TTC549 (cell line): ENCODE results near the gene EYS.
A peak's percentile ranks its signal among the peaks of the same experiment; 100 is the strongest.

Experiments
- FAIRE-seq: peaks from 2 replicates; lab custom pipeline; 2012; peaks lifted over from hg19 to GRCh38; lab: Jason Lieb, UNC

EYS gene

GRCh38 chr6:64949257-64949656, 757.8 kb downstream of the EYS start:
- FAIRE-seq, result no peak

GRCh38 chr6:64948261-64948660, 758.8 kb downstream of the EYS start:
- FAIRE-seq, result peak; percentile 95

- no peak for FAIRE-seq
These were observed 761.6 kb downstream of the EYS start for GRCh38 chr6:64945450-64945849.

GRCh38 chr6:64932486-64932885, 774.5 kb downstream of the EYS start:
- no peak for FAIRE-seq

- FAIRE-seq, result no peak
These were observed 776.3 kb downstream of the EYS start for GRCh38 chr6:64930681-64931080.

GRCh38 chr6:64926051-64926450, 781.0 kb downstream of the EYS start:
- FAIRE-seq, result no peak

- FAIRE-seq, result no peak
These were observed 786.8 kb downstream of the EYS start for GRCh38 chr6:64920257-64920656.

- no peak for FAIRE-seq
These were observed 792.9 kb downstream of the EYS start for GRCh38 chr6:64914124-64914523.

- no peak for FAIRE-seq
These were observed 794.1 kb downstream of the EYS start for GRCh38 chr6:64912966-64913365.

- FAIRE-seq, result no peak
These were observed 798.9 kb downstream of the EYS start for GRCh38 chr6:64908104-64908503.

- no peak for FAIRE-seq
These were observed 802.4 kb downstream of the EYS start for GRCh38 chr6:64904616-64905015.

GRCh38 chr6:64902596-64902995, 804.4 kb downstream of the EYS start:
- FAIRE-seq, result no peak

- FAIRE-seq, result no peak
These were observed 810.1 kb downstream of the EYS start for GRCh38 chr6:64896939-64897338.

GRCh38 chr6:64895945-64896344, 811.1 kb downstream of the EYS start:
- no peak for FAIRE-seq

GRCh38 chr6:64890609-64891008, 816.4 kb downstream of the EYS start:
- FAIRE-seq, result no peak

- no peak for FAIRE-seq
These were observed 817.9 kb downstream of the EYS start for GRCh38 chr6:64889144-64889543.

- no peak for FAIRE-seq
These were observed 832.2 kb downstream of the EYS start for GRCh38 chr6:64874776-64875175.

- no peak for FAIRE-seq
These were observed 834.4 kb downstream of the EYS start for GRCh38 chr6:64872633-64873032.

GRCh38 chr6:64861039-64861651, 845.9 kb downstream of the EYS start:
- no peak for FAIRE-seq

GRCh38 chr6:64860203-64860602, 846.8 kb downstream of the EYS start:
- FAIRE-seq, result no peak

- FAIRE-seq, result no peak
These were observed 856.9 kb downstream of the EYS start for GRCh38 chr6:64850121-64850520.

- no peak for FAIRE-seq
These were observed 858.6 kb downstream of the EYS start for GRCh38 chr6:64848467-64848866.

GRCh38 chr6:64847396-64847795, 859.6 kb downstream of the EYS start:
- FAIRE-seq, result no peak

GRCh38 chr6:64838726-64839125, 868.3 kb downstream of the EYS start:
- no peak for FAIRE-seq

- FAIRE-seq, result no peak
These were observed 875.3 kb downstream of the EYS start for GRCh38 chr6:64831680-64832079.
